Ovary (tissue), 3 donors: ENCODE measurements around the gene PDE7B.

Source experiments
- CTCF ChIP-seq, 3 donors: fragments of 450-650 bp in 2 of 3; fragments of 200-600 bp in 1 of 3; IDR thresholded peaks; one replicate each; pipeline versions ENCODE4 v1.5.1 to v1.8.0; 2016 to 2022; ENCODE audit warnings: antibody characterized with exemption in 3 of 3, mild to moderate bottlenecking in 1 of 3
- EP300 ChIP-seq: sonication (generic); formaldehyde crosslinking; IDR thresholded peaks from one replicate; pipeline ENCODE4 v1.6.1; 2017; ENCODE audit warnings: antibody characterized with exemption
- POLR2A ChIP-seq: fragments of 450-650 bp; IDR thresholded peaks from one replicate; pipeline ENCODE4 v1.6.1; 2017; ENCODE audit warnings: antibody characterized with exemption, mild to moderate bottlenecking, moderate library complexity
- donor health status: DM: no; HTN: no; CAD: no.

- TF ChIP-seq EP300 (no peak), POLR2A (no peak), CTCF (IDR thresholded peaks at IDR 0.05) (no peak)
Measured at GRCh38 chr6:136063096-136063495, 211.6 kb downstream of the PDE7B start.
